ENCODE results near the gene TBL2. TPM values are rescaled to one million over a fixed set of nuclear protein-coding genes. Genes with fewer than 3 reads are reported as not detected.
"Not testable (repeated sequence)": the region's sequence is repeated elsewhere in the genome, so short reads cannot be mapped to it uniquely, and the experiment has no call there.

Gene TBL2
- total RNA-seq, 1 experiment from 2014 or later, result 60.1 TPM

- no peak for DNase-seq (ENCODE audit: low read depth, low spot score)
- intact Hi-C loops (cut with micrococcal nuclease; ENCODE audit: unreplicated experiment) (no loop called here), in situ Hi-C loops (cut with HindIII; ENCODE audit: low pct_unique_long_range_greater_than_20kb, low sequenced_read_pairs) (no loop called here)
- Histone ChIP-seq H3K4me1 (ENCODE audit: control insufficient read depth, insufficient read depth, low read length) (no peaks in the 10 kb centered on the region), H3K36me3 (ENCODE audit: control insufficient read depth, insufficient read depth, low read length) (peaks cover 12% of the 10 kb centered on the region), H3K27ac (ENCODE audit: low read length) (no peak overlapping the region), H3K4me3 (ENCODE audit: low read depth in 2 of 2, low read length in 2 of 2) (no peak overlapping the region), H3K27me3 (ENCODE audit: control insufficient read depth, insufficient read depth, low read length) (no peaks in the 10 kb centered on the region), H3K9me3 (ENCODE audit: control insufficient read depth, insufficient read depth, low read depth, low read length) (no peaks in the 10 kb centered on the region)
- no peak for TF ChIP-seq SIN3A (IDR thresholded peaks at IDR 0.05; ENCODE audit: borderline replicate concordance, insufficient read depth, low read depth, low read length)
- no peak for TF ChIP-seq POLR2AphosphoS5 (IDR thresholded peaks at IDR 0.05; ENCODE audit: low read depth, low read length)
- no peak for TF ChIP-seq REST (IDR thresholded peaks at IDR 0.05; ENCODE audit: insufficient read depth in 1 of 2, low read depth in 2 of 2, low read length in 1 of 2)
- TF ChIP-seq CTCF (IDR thresholded peaks at IDR 0.05), result no peak
- no peak for TF ChIP-seq TCF7L2 (IDR thresholded peaks at IDR 0.05; ENCODE audit: low read depth, low read length)
- no TSS peak for BruUV-seq (replicated peaks)
- ChIA-PET POLR2A (no interaction called here), CTCF (interaction anchor here (0.5 kb wide), 1 partner anchor 87 kb away, joined by 6 read pairs; no protein-coding TSS in a partner anchor)
- no peak for ATAC-seq
These were observed 38.7 kb downstream of the TBL2 start for GRCh38 chr7:73539709-73540108.

GRCh38 chr7:73538510-73538909 lies 39.9 kb downstream of the TBL2 start:
- BruUV-seq (replicated peaks); H3K9me3 ChIP-seq (ENCODE audit: control insufficient read depth, insufficient read depth, low read depth, low read length); POLR2A ChIA-PET; H3K4me3 ChIP-seq (ENCODE audit: low read depth in 2 of 2, low read length in 2 of 2); DNase-seq (ENCODE audit: low read depth, low spot score); H3K27ac ChIP-seq (ENCODE audit: low read length); CTCF ChIA-PET; ATAC-seq; H3K27me3 ChIP-seq (ENCODE audit: control insufficient read depth, insufficient read depth, low read length); in situ Hi-C loops (cut with HindIII; ENCODE audit: low pct_unique_long_range_greater_than_20kb, low sequenced_read_pairs); H3K4me1 ChIP-seq (ENCODE audit: control insufficient read depth, insufficient read depth, low read length); intact Hi-C loops (cut with micrococcal nuclease; ENCODE audit: unreplicated experiment): not testable (repeated sequence)
- peaks cover 12% of the 10 kb centered on the region for H3K36me3 ChIP-seq (ENCODE audit: control insufficient read depth, insufficient read depth, low read length)

- DNase-seq (ENCODE audit: low read depth, low spot score), result no peak
- CTCF ChIA-PET, result no interaction called here
- no peak for TF ChIP-seq REST (IDR thresholded peaks at IDR 0.05; ENCODE audit: insufficient read depth in 1 of 2, low read depth in 2 of 2, low read length in 1 of 2)
- TF ChIP-seq TCF7L2 (IDR thresholded peaks at IDR 0.05; ENCODE audit: low read depth, low read length), result no peak
- TF ChIP-seq CTCF (IDR thresholded peaks at IDR 0.05), result no peak
- TF ChIP-seq POLR2AphosphoS5 (IDR thresholded peaks at IDR 0.05; ENCODE audit: low read depth, low read length), result no peak
- no peak for TF ChIP-seq SIN3A (IDR thresholded peaks at IDR 0.05; ENCODE audit: borderline replicate concordance, insufficient read depth, low read depth, low read length)
These were observed 41.3 kb downstream of the TBL2 start for GRCh38 chr7:73537051-73537450.

More at GRCh38 chr7:73537051-73537450, 41.3 kb downstream of the TBL2 start:
- Histone ChIP-seq H3K36me3 (ENCODE audit: control insufficient read depth, insufficient read depth, low read length) (peaks cover 9% of the 10 kb centered on the region), H3K27me3 (ENCODE audit: control insufficient read depth, insufficient read depth, low read length) (no peaks in the 10 kb centered on the region), H3K4me3 (ENCODE audit: low read depth in 2 of 2, low read length in 2 of 2) (no peak overlapping the region), H3K9me3 (ENCODE audit: control insufficient read depth, insufficient read depth, low read depth, low read length) (no peaks in the 10 kb centered on the region), H3K27ac (ENCODE audit: low read length) (no peak overlapping the region), H3K4me1 (ENCODE audit: control insufficient read depth, insufficient read depth, low read length) (no peaks in the 10 kb centered on the region)
- BruUV-seq (replicated peaks), result no TSS peak
- intact Hi-C loops (cut with micrococcal nuclease; ENCODE audit: unreplicated experiment), result no loop called here
- in situ Hi-C loops (cut with HindIII; ENCODE audit: low pct_unique_long_range_greater_than_20kb, low sequenced_read_pairs), result no loop called here
- POLR2A ChIA-PET, result no interaction called here
- no peak; the same call in 1 of the 2 replicates for ATAC-seq
